Right renal pelvis (tissue), 4 donors: Measurements from ENCODE around the gene IL22. TPM values are rescaled to one million over a fixed set of nuclear protein-coding genes. Genes with fewer than 3 reads are reported as not detected.
A peak's percentile ranks its signal among the peaks of the same experiment; 100 is the strongest.

Experiments
- DNase-seq, 4 donors: peaks; one replicate each; pipeline ENCODE4 v3.0.0-alpha.2; 2013; ENCODE audit warnings: low read depth in 4 of 4, low spot score in 3 of 4, missing footprints in 1 of 4
- polyA plus RNA-seq, 4 donors: library from polyadenylated mRNA; unstranded; fragments of 120-200 nt; gene quantifications; one replicate each; pipeline ENCODE4 v1.2.1, GENCODE V29; 2013; ENCODE audit not compliant: insufficient read length in 4 of 4

Gene IL22
- polyA plus RNA-seq, 4 donors, result not detected

- no peak for DNase-seq
These were observed 11.5 kb upstream of the IL22 start for GRCh38 chr12:68264857-68265256.

- DNase-seq, result no peak
These were observed 10.9 kb upstream of the IL22 start for GRCh38 chr12:68264158-68264855.

GRCh38 chr12:68263366-68263765, 10.0 kb upstream of the IL22 start:
- DNase-seq, result no peak

GRCh38 chr12:68261896-68262295, 8.5 kb upstream of the IL22 start:
- no peak for DNase-seq

GRCh38 chr12:68260153-68260552, 6.7 kb upstream of the IL22 start:
- no peak for DNase-seq

- no peak for DNase-seq
These were observed 6.0 kb upstream of the IL22 start for GRCh38 chr12:68259318-68259940.

GRCh38 chr12:68252077-68252476, 1.3 kb downstream of the IL22 start:
- DNase-seq, result no peak

- no peak for DNase-seq
These were observed 3.0 kb downstream of the IL22 start for GRCh38 chr12:68250454-68250853.

GRCh38 chr12:68247785-68248184, 5.6 kb downstream of the IL22 start:
- no peak for DNase-seq

GRCh38 chr12:68246350-68246749, 7.1 kb downstream of the IL22 start:
- no peak for DNase-seq

GRCh38 chr12:68245180-68246021, 8.0 kb downstream of the IL22 start:
- DNase-seq, result peak in 3 of 4 donors; percentile 33 to 49 (median 43)

GRCh38 chr12:68242777-68243176, 10.6 kb downstream of the IL22 start:
- no peak for DNase-seq

GRCh38 chr12:68240975-68241374, 12.4 kb downstream of the IL22 start:
- DNase-seq, result no peak

GRCh38 chr12:68240079-68240478, 13.3 kb downstream of the IL22 start:
- DNase-seq, result no peak

- no peak for DNase-seq
These were observed 14.0 kb downstream of the IL22 start for GRCh38 chr12:68239309-68239982.

GRCh38 chr12:68237619-68238018, 15.8 kb downstream of the IL22 start:
- no peak for DNase-seq

- DNase-seq, result no peak
These were observed 16.3 kb downstream of the IL22 start for GRCh38 chr12:68237078-68237477.

GRCh38 chr12:68236421-68237059, 16.9 kb downstream of the IL22 start:
- DNase-seq, result no peak

- no peak for DNase-seq
These were observed 17.8 kb downstream of the IL22 start for GRCh38 chr12:68235576-68235975.

- no peak for DNase-seq
These were observed 19.3 kb downstream of the IL22 start for GRCh38 chr12:68234140-68234539.

GRCh38 chr12:68233498-68233897, 19.9 kb downstream of the IL22 start:
- no peak for DNase-seq
